WTC11 (cell line): ENCODE results near the gene ADD1. TPM values are rescaled to one million over a fixed set of nuclear protein-coding genes. Genes with fewer than 3 reads are reported as not detected.

Experiments used
- ATAC-seq: fragments of 200-7000 bp; cut with Tn5 transposase; 2 replicates; pipeline ENCODE4 v1.10.0; 2021; ENCODE audit warnings: mild to moderate bottlenecking, moderate library complexity
- CTCF ChIA-PET: fragments of 300-600 bp; sonication (Branson Sonifier 250); formaldehyde crosslinking; loops from one replicate; lab custom pipeline; 2021; ENCODE audit warnings: antibody characterized with exemption; lab: Charles Lee
- POLR2A ChIA-PET: fragments of 350-600 bp; sonication (Branson Sonifier 250); formaldehyde crosslinking; loops from one replicate; lab custom pipeline; 2021; ENCODE audit warnings: antibody characterized with exemption; lab: Charles Lee
- DNase-seq: peaks from one replicate; pipeline ENCODE4 v3.0.0; 2021; ENCODE audit warnings: low spot score
- H3K27ac Mint-ChIP-seq: 2 replicates; pipeline ENCODE4 v1.8.0; 2021; ENCODE audit warnings: mixed read lengths
- H3K27me3 Mint-ChIP-seq: 2 replicates; pipeline ENCODE4 v1.8.0; 2021; ENCODE audit warnings: low read depth, mild to moderate bottlenecking, moderate library complexity, mixed read lengths
- H3K36me3 Mint-ChIP-seq: 2 replicates; pipeline ENCODE4 v1.8.0; 2021; ENCODE audit warnings: mixed read lengths
- H3K4me1 Mint-ChIP-seq: 2 replicates; pipeline ENCODE4 v1.8.0; 2022; ENCODE audit warnings: mixed read lengths
- H3K4me3 Mint-ChIP-seq: 2 replicates; pipeline ENCODE4 v1.8.0; 2021; ENCODE audit warnings: mild to moderate bottlenecking, moderate library complexity, mixed read lengths
- H3K9me3 Mint-ChIP-seq: 2 replicates; pipeline ENCODE4 v1.8.0; 2021; ENCODE audit warnings: mixed read lengths
- CREM ChIP-seq: sonication (generic); formaldehyde crosslinking; IDR thresholded peaks from 2 replicates; pipeline ENCODE4 v1.8.1; 2022; ENCODE audit warnings: mild to moderate bottlenecking, missing genetic modification reagents, moderate library complexity
- FOXP1 ChIP-seq: sonication (generic); formaldehyde crosslinking; IDR thresholded peaks from 2 replicates; pipeline ENCODE4 v1.8.0; 2022; ENCODE audit warnings: missing genetic modification reagents, mild to moderate bottlenecking, moderate library complexity, borderline replicate concordance
- JAZF1 ChIP-seq: fragments of 250-450 bp; sonication (Bioruptor Pico); IDR thresholded peaks from 2 replicates; pipeline ENCODE4 v1.9.0; 2021; ENCODE audit warnings: moderate library complexity, mild to moderate bottlenecking, inconsistent platforms
- MXD4 ChIP-seq: fragments of 250-450 bp; sonication (Bioruptor Pico); IDR thresholded peaks from 2 replicates; pipeline ENCODE4 v1.8.0; 2021; ENCODE audit warnings: mild to moderate bottlenecking, moderate library complexity, borderline replicate concordance
- MYBL2 ChIP-seq: sonication (generic); formaldehyde crosslinking; IDR thresholded peaks from 2 replicates; pipeline ENCODE4 v1.8.1; 2023; ENCODE audit warnings: mild to moderate bottlenecking, moderate library complexity, missing genetic modification reagents
- NFYB ChIP-seq: sonication (generic); formaldehyde crosslinking; conservative IDR thresholded peaks from 2 replicates; pipeline ENCODE4 v1.8.0; 2022; ENCODE audit warnings: low read depth, missing genetic modification reagents
- NR1H2 ChIP-seq: sonication (generic); formaldehyde crosslinking; IDR thresholded peaks from 2 replicates; pipeline ENCODE4 v1.9.0; 2021; ENCODE audit warnings: mild to moderate bottlenecking, moderate library complexity, missing genetic modification reagents
- SMAD3 ChIP-seq: sonication (generic); formaldehyde crosslinking; IDR thresholded peaks from 2 replicates; pipeline ENCODE4 v1.8.0; 2022; ENCODE audit warnings: missing genetic modification reagents, mild to moderate bottlenecking, borderline replicate concordance
- ZNF416 ChIP-seq: fragments of 250-450 bp; sonication (Bioruptor Pico); IDR thresholded peaks from 2 replicates; pipeline ENCODE4 v1.9.0; 2021; ENCODE audit warnings: mild to moderate bottlenecking, inconsistent platforms
- total RNA-seq: library from RNA; stranded (reverse); gene quantifications from 3 replicates; pipeline ENCODE4 v1.2.3, GENCODE V29; 2021
- TF ChIP-seq, protein P1 (sequence below): fragments of 200-600 bp; IDR thresholded peaks from 2 replicates; pipeline ENCODE4 v1.8.0; 2022; ENCODE audit warnings: antibody characterized with exemption
- TF ChIP-seq, protein P2 (sequence below): fragments of 250-450 bp; sonication (Bioruptor Pico); conservative IDR thresholded peaks from 2 replicates; pipeline ENCODE4 v1.9.0; 2021; ENCODE audit warnings: mild to moderate bottlenecking
- TF ChIP-seq, protein P3 (sequence below): sonication (generic); formaldehyde crosslinking; IDR thresholded peaks from 2 replicates; pipeline ENCODE4 v1.8.0; 2023; ENCODE audit warnings: missing genetic modification reagents, mild to moderate bottlenecking, borderline replicate concordance
- TF ChIP-seq, protein P4 (sequence below): fragments of 250-450 bp; sonication (Bioruptor Pico); IDR thresholded peaks from 2 replicates; pipeline ENCODE4 v1.9.0; 2021; ENCODE audit warnings: mild to moderate bottlenecking
- TF ChIP-seq, protein P5 (sequence below): fragments of 250-450 bp; sonication (Bioruptor Pico); IDR thresholded peaks from 2 replicates; pipeline ENCODE4 v1.8.0; 2021; ENCODE audit warnings: mild to moderate bottlenecking
- TF ChIP-seq, protein P6 (sequence below): sonication (generic); formaldehyde crosslinking; IDR thresholded peaks from 2 replicates; pipeline ENCODE4 v1.8.0; 2023; ENCODE audit warnings: mild to moderate bottlenecking, missing genetic modification reagents

The ADD1 gene
- total RNA-seq, 1 experiment from 2014 or later = 178 TPM

DNA sequence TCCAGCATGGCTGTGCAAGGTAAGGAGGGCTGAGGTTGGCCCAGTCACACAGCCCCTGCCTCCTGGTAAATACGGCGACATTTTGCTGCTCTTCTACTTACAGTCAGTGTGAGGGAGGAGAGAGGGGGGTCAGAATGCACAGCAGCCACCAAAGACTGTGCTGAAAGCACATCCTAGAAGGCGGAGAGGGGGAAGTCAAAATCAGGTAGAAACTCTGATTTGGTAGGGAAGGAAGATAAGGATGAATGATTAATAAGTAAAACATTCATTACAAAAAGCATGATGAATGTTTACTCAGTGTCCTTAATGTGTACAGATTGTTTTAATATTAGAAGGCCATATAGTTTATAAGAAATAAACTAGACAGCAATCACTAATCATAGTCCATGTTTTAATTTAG lies 57.5 kb downstream of the ADD1 start:
- H3K27ac Mint-ChIP-seq = 0 out of 2 replicates have a peak overlapping the region, but pooled peaks have one; percentile 25
- POLR2A ChIA-PET = no interaction called here

DNA sequence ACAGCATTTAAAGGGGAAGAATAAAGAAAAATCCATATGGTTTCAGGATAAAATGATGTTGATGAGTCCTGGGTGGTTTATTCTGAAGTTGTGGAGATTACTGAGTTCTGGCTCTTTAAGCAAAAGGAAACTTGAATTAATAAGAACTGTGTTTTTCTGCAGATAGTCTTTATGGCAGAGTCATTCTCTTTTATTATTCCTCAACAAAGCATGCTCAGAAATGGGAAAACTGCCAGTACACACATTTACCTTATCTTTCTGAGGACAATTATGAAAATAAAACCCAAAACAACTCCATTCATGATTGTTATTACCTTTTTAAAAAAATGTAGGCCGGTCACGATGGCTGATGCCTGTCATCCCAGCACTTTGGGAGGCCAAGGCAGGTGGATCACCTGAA lies 58.5 kb downstream of the ADD1 start:
- CTCF ChIA-PET = no interaction called here
- TF ChIP-seq, protein P1, sequence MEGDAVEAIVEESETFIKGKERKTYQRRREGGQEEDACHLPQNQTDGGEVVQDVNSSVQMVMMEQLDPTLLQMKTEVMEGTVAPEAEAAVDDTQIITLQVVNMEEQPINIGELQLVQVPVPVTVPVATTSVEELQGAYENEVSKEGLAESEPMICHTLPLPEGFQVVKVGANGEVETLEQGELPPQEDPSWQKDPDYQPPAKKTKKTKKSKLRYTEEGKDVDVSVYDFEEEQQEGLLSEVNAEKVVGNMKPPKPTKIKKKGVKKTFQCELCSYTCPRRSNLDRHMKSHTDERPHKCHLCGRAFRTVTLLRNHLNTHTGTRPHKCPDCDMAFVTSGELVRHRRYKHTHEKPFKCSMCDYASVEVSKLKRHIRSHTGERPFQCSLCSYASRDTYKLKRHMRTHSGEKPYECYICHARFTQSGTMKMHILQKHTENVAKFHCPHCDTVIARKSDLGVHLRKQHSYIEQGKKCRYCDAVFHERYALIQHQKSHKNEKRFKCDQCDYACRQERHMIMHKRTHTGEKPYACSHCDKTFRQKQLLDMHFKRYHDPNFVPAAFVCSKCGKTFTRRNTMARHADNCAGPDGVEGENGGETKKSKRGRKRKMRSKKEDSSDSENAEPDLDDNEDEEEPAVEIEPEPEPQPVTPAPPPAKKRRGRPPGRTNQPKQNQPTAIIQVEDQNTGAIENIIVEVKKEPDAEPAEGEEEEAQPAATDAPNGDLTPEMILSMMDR = no peak
- TF ChIP-seq, protein P2, sequence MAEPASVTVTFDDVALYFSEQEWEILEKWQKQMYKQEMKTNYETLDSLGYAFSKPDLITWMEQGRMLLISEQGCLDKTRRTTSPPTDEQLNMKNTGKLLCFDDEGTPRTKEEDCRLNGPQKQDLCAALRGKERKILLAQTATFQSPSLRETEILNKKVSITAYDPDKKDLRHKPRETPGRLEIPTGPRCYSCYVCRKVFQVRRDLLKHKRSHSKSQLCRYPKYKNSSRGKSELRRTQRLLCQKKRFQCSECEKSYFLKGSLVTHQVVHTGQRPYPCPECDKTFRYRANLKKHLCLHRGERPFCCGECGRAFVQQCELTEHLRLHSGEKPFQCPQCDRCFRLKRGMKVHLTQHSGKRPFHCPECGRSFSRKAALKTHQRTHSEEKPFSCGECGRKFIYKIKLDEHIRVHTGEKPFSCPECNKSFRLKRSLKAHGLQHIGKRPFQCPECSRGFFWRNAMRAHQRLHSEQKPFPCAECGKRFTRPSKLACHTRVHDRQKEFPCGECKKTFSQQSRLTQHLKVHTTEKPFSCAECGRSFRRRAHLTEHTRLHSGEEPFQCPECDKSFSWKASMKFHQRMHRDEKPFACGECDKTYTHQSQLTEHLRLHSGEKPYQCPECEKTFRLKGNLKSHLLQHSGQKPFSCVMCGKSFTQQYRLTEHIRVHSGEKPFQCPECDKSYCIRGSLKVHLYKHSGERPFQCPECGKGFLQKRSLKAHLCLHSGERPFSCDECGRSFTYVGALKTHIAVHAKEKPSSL = no peak
- TF ChIP-seq JAZF1 (CRISPR knock-in tag) = no peak
- no peak for TF ChIP-seq MXD4 (CRISPR knock-in tag)
- TF ChIP-seq, protein P3, sequence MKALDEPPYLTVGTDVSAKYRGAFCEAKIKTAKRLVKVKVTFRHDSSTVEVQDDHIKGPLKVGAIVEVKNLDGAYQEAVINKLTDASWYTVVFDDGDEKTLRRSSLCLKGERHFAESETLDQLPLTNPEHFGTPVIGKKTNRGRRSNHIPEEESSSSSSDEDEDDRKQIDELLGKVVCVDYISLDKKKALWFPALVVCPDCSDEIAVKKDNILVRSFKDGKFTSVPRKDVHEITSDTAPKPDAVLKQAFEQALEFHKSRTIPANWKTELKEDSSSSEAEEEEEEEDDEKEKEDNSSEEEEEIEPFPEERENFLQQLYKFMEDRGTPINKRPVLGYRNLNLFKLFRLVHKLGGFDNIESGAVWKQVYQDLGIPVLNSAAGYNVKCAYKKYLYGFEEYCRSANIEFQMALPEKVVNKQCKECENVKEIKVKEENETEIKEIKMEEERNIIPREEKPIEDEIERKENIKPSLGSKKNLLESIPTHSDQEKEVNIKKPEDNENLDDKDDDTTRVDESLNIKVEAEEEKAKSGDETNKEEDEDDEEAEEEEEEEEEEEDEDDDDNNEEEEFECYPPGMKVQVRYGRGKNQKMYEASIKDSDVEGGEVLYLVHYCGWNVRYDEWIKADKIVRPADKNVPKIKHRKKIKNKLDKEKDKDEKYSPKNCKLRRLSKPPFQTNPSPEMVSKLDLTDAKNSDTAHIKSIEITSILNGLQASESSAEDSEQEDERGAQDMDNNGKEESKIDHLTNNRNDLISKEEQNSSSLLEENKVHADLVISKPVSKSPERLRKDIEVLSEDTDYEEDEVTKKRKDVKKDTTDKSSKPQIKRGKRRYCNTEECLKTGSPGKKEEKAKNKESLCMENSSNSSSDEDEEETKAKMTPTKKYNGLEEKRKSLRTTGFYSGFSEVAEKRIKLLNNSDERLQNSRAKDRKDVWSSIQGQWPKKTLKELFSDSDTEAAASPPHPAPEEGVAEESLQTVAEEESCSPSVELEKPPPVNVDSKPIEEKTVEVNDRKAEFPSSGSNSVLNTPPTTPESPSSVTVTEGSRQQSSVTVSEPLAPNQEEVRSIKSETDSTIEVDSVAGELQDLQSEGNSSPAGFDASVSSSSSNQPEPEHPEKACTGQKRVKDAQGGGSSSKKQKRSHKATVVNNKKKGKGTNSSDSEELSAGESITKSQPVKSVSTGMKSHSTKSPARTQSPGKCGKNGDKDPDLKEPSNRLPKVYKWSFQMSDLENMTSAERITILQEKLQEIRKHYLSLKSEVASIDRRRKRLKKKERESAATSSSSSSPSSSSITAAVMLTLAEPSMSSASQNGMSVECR = no peak
- TF ChIP-seq, protein P4, sequence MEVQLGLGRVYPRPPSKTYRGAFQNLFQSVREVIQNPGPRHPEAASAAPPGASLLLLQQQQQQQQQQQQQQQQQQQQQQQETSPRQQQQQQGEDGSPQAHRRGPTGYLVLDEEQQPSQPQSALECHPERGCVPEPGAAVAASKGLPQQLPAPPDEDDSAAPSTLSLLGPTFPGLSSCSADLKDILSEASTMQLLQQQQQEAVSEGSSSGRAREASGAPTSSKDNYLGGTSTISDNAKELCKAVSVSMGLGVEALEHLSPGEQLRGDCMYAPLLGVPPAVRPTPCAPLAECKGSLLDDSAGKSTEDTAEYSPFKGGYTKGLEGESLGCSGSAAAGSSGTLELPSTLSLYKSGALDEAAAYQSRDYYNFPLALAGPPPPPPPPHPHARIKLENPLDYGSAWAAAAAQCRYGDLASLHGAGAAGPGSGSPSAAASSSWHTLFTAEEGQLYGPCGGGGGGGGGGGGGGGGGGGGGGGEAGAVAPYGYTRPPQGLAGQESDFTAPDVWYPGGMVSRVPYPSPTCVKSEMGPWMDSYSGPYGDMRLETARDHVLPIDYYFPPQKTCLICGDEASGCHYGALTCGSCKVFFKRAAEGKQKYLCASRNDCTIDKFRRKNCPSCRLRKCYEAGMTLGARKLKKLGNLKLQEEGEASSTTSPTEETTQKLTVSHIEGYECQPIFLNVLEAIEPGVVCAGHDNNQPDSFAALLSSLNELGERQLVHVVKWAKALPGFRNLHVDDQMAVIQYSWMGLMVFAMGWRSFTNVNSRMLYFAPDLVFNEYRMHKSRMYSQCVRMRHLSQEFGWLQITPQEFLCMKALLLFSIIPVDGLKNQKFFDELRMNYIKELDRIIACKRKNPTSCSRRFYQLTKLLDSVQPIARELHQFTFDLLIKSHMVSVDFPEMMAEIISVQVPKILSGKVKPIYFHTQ (CRISPR knock-in tag) = no peak
- TF ChIP-seq NFYB (CRISPR knock-in tag) = no peak
- H3K9me3 Mint-ChIP-seq = no peaks in the 10 kb centered on the region
- no peaks in the 10 kb centered on the region for H3K4me1 Mint-ChIP-seq
- no peak overlapping the region for H3K4me3 Mint-ChIP-seq
- ATAC-seq (no peak), DNase-seq (no peak)
- H3K27ac Mint-ChIP-seq = no peak overlapping the region
- POLR2A ChIA-PET = interaction anchor here (0.6 kb wide), 1 partner anchor 12 kb away, joined by 5 read pairs; no protein-coding TSS in a partner anchor
- H3K27me3 Mint-ChIP-seq = no peaks in the 10 kb centered on the region
- peaks cover 72% of the 10 kb centered on the region for H3K36me3 Mint-ChIP-seq

More for the DNA sequence above, 57.5 kb downstream of the ADD1 start:
- Mint-ChIP-seq H3K36me3 (peaks cover 73% of the 10 kb centered on the region), H3K9me3 (no peaks in the 10 kb centered on the region), H3K4me1 (no peaks in the 10 kb centered on the region), H3K27me3 (no peaks in the 10 kb centered on the region), H3K4me3 (no peak overlapping the region)
- no peak for ATAC-seq
- CTCF ChIA-PET = no interaction called here
- DNase-seq = no peak
- TF ChIP-seq SMAD3 (CRISPR knock-in tag) = no peak
- TF ChIP-seq, protein P5, sequence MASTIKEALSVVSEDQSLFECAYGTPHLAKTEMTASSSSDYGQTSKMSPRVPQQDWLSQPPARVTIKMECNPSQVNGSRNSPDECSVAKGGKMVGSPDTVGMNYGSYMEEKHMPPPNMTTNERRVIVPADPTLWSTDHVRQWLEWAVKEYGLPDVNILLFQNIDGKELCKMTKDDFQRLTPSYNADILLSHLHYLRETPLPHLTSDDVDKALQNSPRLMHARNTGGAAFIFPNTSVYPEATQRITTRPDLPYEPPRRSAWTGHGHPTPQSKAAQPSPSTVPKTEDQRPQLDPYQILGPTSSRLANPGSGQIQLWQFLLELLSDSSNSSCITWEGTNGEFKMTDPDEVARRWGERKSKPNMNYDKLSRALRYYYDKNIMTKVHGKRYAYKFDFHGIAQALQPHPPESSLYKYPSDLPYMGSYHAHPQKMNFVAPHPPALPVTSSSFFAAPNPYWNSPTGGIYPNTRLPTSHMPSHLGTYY (CRISPR knock-in tag) = no peak
- no peak for TF ChIP-seq ZNF416
- TF ChIP-seq FOXP1 = no peak
- TF ChIP-seq, protein P6, sequence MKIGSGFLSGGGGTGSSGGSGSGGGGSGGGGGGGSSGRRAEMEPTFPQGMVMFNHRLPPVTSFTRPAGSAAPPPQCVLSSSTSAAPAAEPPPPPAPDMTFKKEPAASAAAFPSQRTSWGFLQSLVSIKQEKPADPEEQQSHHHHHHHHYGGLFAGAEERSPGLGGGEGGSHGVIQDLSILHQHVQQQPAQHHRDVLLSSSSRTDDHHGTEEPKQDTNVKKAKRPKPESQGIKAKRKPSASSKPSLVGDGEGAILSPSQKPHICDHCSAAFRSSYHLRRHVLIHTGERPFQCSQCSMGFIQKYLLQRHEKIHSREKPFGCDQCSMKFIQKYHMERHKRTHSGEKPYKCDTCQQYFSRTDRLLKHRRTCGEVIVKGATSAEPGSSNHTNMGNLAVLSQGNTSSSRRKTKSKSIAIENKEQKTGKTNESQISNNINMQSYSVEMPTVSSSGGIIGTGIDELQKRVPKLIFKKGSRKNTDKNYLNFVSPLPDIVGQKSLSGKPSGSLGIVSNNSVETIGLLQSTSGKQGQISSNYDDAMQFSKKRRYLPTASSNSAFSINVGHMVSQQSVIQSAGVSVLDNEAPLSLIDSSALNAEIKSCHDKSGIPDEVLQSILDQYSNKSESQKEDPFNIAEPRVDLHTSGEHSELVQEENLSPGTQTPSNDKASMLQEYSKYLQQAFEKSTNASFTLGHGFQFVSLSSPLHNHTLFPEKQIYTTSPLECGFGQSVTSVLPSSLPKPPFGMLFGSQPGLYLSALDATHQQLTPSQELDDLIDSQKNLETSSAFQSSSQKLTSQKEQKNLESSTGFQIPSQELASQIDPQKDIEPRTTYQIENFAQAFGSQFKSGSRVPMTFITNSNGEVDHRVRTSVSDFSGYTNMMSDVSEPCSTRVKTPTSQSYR (CRISPR knock-in tag) = no peak
- no peak for TF ChIP-seq MYBL2 (CRISPR knock-in tag)
- TF ChIP-seq CREM (CRISPR knock-in tag) = no peak
- TF ChIP-seq NR1H2 (CRISPR knock-in tag) = no peak
- TF ChIP-seq, all 79 proteins: peak for 0
